Right atrium auricular region (tissue), 2 donors: ENCODE data around the gene LCE7A. TPM values are rescaled to one million over a fixed set of nuclear protein-coding genes. Genes with fewer than 3 reads are reported as not detected.

Experiments used
- DNase-seq: peaks from one replicate; pipeline ENCODE4 v3.0.0-alpha.2; 2019; ENCODE audit warnings: low spot score
- H3K27ac ChIP-seq, 2 donors: fragments of 200-600 bp; sonication (generic); 1 replicate in 1 of 2; 2 replicates in 1 of 2; pipeline ENCODE4 v1.5.1; 2016 to 2019
- H3K27me3 ChIP-seq, 2 donors: fragments of 200-600 bp; sonication (generic); one replicate each; pipeline versions ENCODE4 v1.5.1 to v1.6.0; 2017 to 2019
- H3K36me3 ChIP-seq: fragments of 200-600 bp; sonication (generic); one replicate; pipeline ENCODE4 v1.5.1; 2016
- H3K4me1 ChIP-seq, 2 donors: fragments of 200-600 bp; sonication (generic); one replicate each; pipeline versions ENCODE4 v1.5.1 to v1.6.0; 2017 to 2019
- H3K4me3 ChIP-seq, 2 donors: fragments of 200-600 bp; sonication (generic); 1 replicate in 1 of 2; 2 replicates in 1 of 2; pipeline ENCODE4 v1.5.1; 2017 to 2019; ENCODE audit warnings: mild to moderate bottlenecking in 1 of 2, moderate library complexity in 1 of 2
- H3K9me3 ChIP-seq, 2 donors: fragments of 200-600 bp; sonication (generic); one replicate each; pipeline ENCODE4 v1.5.1; 2019
- total RNA-seq, 2 donors: library from RNA; depleted of rRNA; stranded (reverse); fragments of >200 nt; gene quantifications; one replicate each; pipeline ENCODE4 v1.1.0, GENCODE V29; 2016
- TF ChIP-seq, protein P1 (sequence below), 2 donors: fragments of 200-600 bp; sonication (generic); IDR thresholded peaks; one replicate each; pipeline ENCODE4 v1.5.1; 2019; ENCODE audit warnings: antibody characterized with exemption in 2 of 2

LCE7A gene
- total RNA-seq, 2 donors from 2014 or later: not detected

DNA sequence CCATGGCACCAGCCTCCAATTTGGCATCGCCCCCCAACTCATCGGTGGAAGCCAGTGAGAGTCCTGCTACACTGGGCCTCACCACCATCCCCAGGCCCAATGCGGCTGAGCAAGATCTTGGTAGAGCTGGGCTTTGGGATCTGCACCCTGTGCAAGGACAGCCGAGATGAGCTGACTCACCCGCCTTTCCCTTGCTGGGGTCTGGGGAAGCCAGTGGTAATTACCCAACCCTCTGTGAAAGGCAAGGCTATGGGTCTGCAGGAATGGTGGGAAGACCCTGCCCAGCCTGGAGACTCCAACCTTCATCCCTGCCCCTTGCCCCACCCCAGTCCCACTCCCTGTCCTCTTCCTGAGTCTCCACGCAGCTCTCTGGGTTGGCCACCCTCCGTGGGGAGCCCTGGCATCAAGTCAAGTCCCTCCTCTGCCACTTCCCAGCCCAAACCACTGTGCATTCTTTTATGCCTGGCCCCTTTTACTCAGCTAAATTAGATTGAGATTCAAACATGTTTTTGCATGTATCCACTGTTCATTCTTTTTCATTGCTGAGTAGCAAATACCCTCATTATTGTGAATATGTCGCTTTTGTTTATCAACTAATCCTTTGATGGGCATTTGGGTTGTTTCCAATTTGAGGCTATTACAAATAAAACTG lies 27.1 kb downstream of the LCE7A start:
- no peaks in the 10 kb centered on the region for H3K4me1 ChIP-seq
- no peak for DNase-seq
- H3K27ac ChIP-seq: no peak overlapping the region

DNA sequence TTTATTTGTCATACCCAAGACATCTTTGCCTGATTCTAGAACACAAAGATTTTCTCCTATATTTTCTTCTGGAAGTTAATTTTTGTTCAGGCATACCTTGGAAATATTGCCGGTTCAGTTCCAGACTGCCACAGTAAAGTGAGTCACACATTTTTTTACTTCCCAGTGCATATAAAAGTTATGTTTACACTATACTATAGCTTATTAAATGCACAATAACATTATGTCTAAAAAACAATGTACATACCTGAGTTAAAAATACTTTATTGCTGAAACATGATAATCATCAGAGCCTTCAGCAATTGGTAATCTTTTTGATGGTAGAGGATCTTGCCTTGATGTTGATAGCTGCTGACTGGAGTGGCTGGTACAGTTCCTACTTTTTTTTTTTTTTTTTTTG lies 28.3 kb downstream of the LCE7A start:
- no peak overlapping the region for H3K4me3 ChIP-seq
- H3K27ac ChIP-seq: no peak overlapping the region
- no peak for DNase-seq
- no peaks in the 10 kb centered on the region for H3K4me1 ChIP-seq
- H3K9me3 ChIP-seq: no peaks in the 10 kb centered on the region
- H3K27me3 ChIP-seq: no peaks in the 10 kb centered on the region
- TF ChIP-seq, protein P1, sequence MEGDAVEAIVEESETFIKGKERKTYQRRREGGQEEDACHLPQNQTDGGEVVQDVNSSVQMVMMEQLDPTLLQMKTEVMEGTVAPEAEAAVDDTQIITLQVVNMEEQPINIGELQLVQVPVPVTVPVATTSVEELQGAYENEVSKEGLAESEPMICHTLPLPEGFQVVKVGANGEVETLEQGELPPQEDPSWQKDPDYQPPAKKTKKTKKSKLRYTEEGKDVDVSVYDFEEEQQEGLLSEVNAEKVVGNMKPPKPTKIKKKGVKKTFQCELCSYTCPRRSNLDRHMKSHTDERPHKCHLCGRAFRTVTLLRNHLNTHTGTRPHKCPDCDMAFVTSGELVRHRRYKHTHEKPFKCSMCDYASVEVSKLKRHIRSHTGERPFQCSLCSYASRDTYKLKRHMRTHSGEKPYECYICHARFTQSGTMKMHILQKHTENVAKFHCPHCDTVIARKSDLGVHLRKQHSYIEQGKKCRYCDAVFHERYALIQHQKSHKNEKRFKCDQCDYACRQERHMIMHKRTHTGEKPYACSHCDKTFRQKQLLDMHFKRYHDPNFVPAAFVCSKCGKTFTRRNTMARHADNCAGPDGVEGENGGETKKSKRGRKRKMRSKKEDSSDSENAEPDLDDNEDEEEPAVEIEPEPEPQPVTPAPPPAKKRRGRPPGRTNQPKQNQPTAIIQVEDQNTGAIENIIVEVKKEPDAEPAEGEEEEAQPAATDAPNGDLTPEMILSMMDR (IDR thresholded peaks at IDR 0.05): no peak
- no peaks in the 10 kb centered on the region for H3K36me3 ChIP-seq

More for the DNA sequence above, 27.1 kb downstream of the LCE7A start:
- TF ChIP-seq, protein P1 (IDR thresholded peaks at IDR 0.05): no peak
- H3K27me3 ChIP-seq: no peaks in the 10 kb centered on the region
- no peak overlapping the region for H3K4me3 ChIP-seq
- no peaks in the 10 kb centered on the region for H3K36me3 ChIP-seq
- H3K9me3 ChIP-seq: no peaks in the 10 kb centered on the region

DNA sequence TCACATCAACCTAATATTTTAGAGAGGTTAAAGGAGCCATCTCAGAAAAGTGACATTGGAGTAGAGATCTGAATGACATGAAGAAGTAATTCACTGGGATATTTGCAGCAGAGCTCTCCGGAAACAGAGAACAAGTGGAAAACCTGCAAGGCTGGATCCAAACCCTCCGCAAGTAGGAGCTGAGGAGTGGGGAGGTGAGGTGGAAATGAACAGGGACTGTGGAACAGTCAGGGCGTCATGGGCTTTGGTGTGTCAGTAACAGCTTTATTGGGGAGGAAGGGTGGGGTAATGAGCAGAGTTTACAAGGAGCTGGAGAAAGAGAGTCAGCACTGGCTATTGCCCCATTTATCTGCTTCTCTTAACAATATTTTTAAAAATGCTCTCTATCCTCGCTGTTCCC lies 39.2 kb downstream of the LCE7A start:
- Histone ChIP-seq H3K36me3 (no peaks in the 10 kb centered on the region), H3K27ac (no peak overlapping the region), H3K4me3 (no peak overlapping the region), H3K4me1 (no peaks in the 10 kb centered on the region), H3K27me3 (no peaks in the 10 kb centered on the region), H3K9me3 (no peaks in the 10 kb centered on the region)
- TF ChIP-seq, protein P1 (IDR thresholded peaks at IDR 0.05): no peak
- no peak for DNase-seq

DNA sequence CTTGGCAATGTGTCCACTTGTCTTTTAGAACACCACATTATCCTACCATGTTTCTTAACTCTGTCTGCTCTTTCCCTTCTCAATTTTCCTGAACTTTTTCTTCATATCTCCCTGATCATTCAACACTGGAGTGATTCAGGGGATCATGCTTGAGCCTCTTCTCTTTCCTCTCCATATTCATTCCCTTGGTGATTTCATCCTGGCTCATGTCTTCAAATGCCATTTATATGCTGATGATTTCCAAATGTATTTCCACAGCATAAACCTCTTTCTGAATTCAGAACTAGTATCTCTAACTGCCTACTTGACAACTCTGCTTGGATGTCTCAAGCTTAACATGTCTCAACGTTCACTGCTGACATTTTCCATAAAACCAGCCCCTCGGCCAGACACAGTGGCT lies 40.1 kb downstream of the LCE7A start:
- TF ChIP-seq, protein P1 (IDR thresholded peaks at IDR 0.05): no peak
- no peak overlapping the region for H3K27ac ChIP-seq

DNA sequence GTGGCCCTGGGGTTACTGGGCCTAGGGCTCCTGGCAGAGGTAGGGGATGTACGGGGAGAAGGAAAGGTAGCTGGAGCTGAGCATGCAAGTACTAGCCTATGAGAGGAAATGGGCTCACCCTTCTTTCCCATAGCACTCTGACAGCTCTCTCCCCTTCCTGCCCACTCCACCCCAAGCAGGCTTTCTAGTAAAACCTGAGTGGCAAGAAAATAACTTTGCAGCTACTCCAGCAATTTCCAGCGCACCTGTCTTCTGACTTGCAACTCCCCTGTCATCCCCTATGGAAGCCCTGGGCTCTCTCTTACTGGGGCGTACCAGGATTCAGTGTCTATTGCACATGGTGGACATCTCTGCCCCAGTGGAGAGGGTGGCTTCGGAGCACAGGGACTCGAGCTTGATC lies 41.8 kb downstream of the LCE7A start:
- H3K4me3 ChIP-seq: no peak overlapping the region
- no peaks in the 10 kb centered on the region for H3K4me1 ChIP-seq
- H3K9me3 ChIP-seq: no peaks in the 10 kb centered on the region
- DNase-seq: no peak
- H3K27me3 ChIP-seq: no peaks in the 10 kb centered on the region
- H3K27ac ChIP-seq: no peak overlapping the region
- TF ChIP-seq, protein P1 (IDR thresholded peaks at IDR 0.05): no peak
- no peaks in the 10 kb centered on the region for H3K36me3 ChIP-seq

More for the DNA sequence above, 40.1 kb downstream of the LCE7A start:
- H3K4me3 ChIP-seq: no peak overlapping the region
- H3K27me3 ChIP-seq: no peaks in the 10 kb centered on the region
- no peaks in the 10 kb centered on the region for H3K4me1 ChIP-seq
- DNase-seq: no peak
- H3K9me3 ChIP-seq: no peaks in the 10 kb centered on the region
- no peaks in the 10 kb centered on the region for H3K36me3 ChIP-seq

DNA sequence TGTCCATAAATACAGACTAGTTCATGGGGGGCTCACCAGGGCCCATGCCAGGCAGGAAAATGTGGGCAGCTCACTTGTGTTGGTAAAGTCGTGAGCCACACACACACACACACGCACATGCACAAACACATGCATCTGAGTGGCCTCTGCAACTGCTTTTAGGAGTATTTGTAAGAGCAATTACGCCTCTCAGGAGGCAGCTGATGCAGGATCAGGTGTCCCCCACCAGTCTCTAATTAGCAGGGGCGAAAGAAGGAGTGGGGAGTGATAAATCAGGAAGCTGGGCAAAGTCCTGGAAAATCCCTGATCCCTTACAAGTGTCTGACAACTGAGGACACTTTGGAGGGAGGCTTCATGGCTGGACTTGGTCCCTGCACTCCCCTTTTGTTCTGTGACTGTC lies 42.8 kb downstream of the LCE7A start:
- TF ChIP-seq, protein P1 (IDR thresholded peaks at IDR 0.05): no peak
- Histone ChIP-seq H3K4me1 (no peaks in the 10 kb centered on the region), H3K9me3 (no peaks in the 10 kb centered on the region), H3K4me3 (no peak overlapping the region), H3K36me3 (no peaks in the 10 kb centered on the region), H3K27ac (no peak overlapping the region), H3K27me3 (no peaks in the 10 kb centered on the region)
- no peak for DNase-seq
